ENCODE measurements around the gene ACOT7. TPM values are rescaled to one million over a fixed set of nuclear protein-coding genes. Genes with fewer than 3 reads are reported as not detected.
A peak's percentile ranks its signal among the peaks of the same experiment; 100 is the strongest.

ACOT7 gene
- total and polyA plus RNA-seq, 2 donors from 2014 or later, result 23.0 to 135 TPM

- Histone ChIP-seq H3K27ac (ENCODE audit: low read depth in 2 of 2, low read length in 2 of 2) (peak overlapping the region; percentile 71 to 78), H3K36me3 (ENCODE audit: control insufficient read depth in 2 of 3, insufficient read depth in 3 of 3, low read length in 3 of 3) (no peaks in the 10 kb centered on the region), H3K27me3 (ENCODE audit: control insufficient read depth, insufficient read depth, low read length) (no peaks in the 10 kb centered on the region), H3K4me3 (ENCODE audit: low read length in 3 of 3) (no peak overlapping the region), H3K9ac (ENCODE audit: low read length in 3 of 3) (peak overlapping the region in 1 of 3 donors; percentile 40), H3K9me3 (ENCODE audit: control insufficient read depth in 2 of 3, insufficient read depth in 1 of 3, low read length in 3 of 3) (no peaks in the 10 kb centered on the region), H3K4me1 (ENCODE audit: control insufficient read depth in 2 of 3, insufficient read depth in 2 of 3, low read depth in 1 of 3, low read length in 3 of 3) (peaks cover 2 to 20% (median 11%) of the 10 kb centered on the region in 3 donors)
- FAIRE-seq (no peak), DNase-seq (peak in 1 of 5 donors; percentile 53)
- intact Hi-C loops (cut with DNase I), result no loop called here
- TF ChIP-seq CTCF (IDR thresholded peaks at IDR 0.05; ENCODE audit: borderline replicate concordance, extremely low read depth, insufficient read depth), result no peak
Observed at GRCh38 chr1:6272868-6273267, 120.7 kb downstream of the ACOT7 start.

- Histone ChIP-seq H3K27ac (ENCODE audit: low read depth in 2 of 2, low read length in 2 of 2) (peak overlapping the region in 1 of 2 donors; percentile 78), H3K4me3 (ENCODE audit: low read length in 3 of 3) (no peak overlapping the region), H3K9me3 (ENCODE audit: control insufficient read depth in 2 of 3, insufficient read depth in 1 of 3, low read length in 3 of 3) (no peaks in the 10 kb centered on the region), H3K4me1 (ENCODE audit: control insufficient read depth in 2 of 3, insufficient read depth in 2 of 3, low read depth in 1 of 3, low read length in 3 of 3) (peaks cover 2 to 20% (median 11%) of the 10 kb centered on the region in 3 donors), H3K9ac (ENCODE audit: low read length in 3 of 3) (no peak overlapping the region), H3K36me3 (ENCODE audit: control insufficient read depth in 2 of 3, insufficient read depth in 3 of 3, low read length in 3 of 3) (no peaks in the 10 kb centered on the region), H3K27me3 (ENCODE audit: control insufficient read depth, insufficient read depth, low read length) (no peaks in the 10 kb centered on the region)
- FAIRE-seq, result no peak
- intact Hi-C loops (cut with DNase I), result no loop called here
- DNase-seq, result peak in 1 of 5 donors; percentile 57
- TF ChIP-seq CTCF (IDR thresholded peaks at IDR 0.05; ENCODE audit: borderline replicate concordance, extremely low read depth, insufficient read depth), result no peak
Observed at GRCh38 chr1:6272452-6272851, 121.1 kb downstream of the ACOT7 start.

- no peak for TF ChIP-seq CTCF (IDR thresholded peaks at IDR 0.05; ENCODE audit: borderline replicate concordance, extremely low read depth, insufficient read depth)
- H3K9me3 ChIP-seq (ENCODE audit: control insufficient read depth in 2 of 3, insufficient read depth in 1 of 3, low read length in 3 of 3), result no peaks in the 10 kb centered on the region
- H3K27ac ChIP-seq (ENCODE audit: low read depth in 2 of 2, low read length in 2 of 2), result no peak overlapping the region
- peaks cover 2 to 18% (median 11%) of the 10 kb centered on the region in 3 donors for H3K4me1 ChIP-seq (ENCODE audit: control insufficient read depth in 2 of 3, insufficient read depth in 2 of 3, low read depth in 1 of 3, low read length in 3 of 3)
- H3K4me3 ChIP-seq (ENCODE audit: low read length in 3 of 3), result no peak overlapping the region
- intact Hi-C loops (cut with DNase I), result no loop called here
- no peaks in the 10 kb centered on the region for H3K27me3 ChIP-seq (ENCODE audit: control insufficient read depth, insufficient read depth, low read length)
- no peak overlapping the region for H3K9ac ChIP-seq (ENCODE audit: low read length in 3 of 3)
- no peak for FAIRE-seq
- no peaks in the 10 kb centered on the region for H3K36me3 ChIP-seq (ENCODE audit: control insufficient read depth in 2 of 3, insufficient read depth in 3 of 3, low read length in 3 of 3)
- peak in 4 of 5 donors; percentile 53 to 77 (median 66) for DNase-seq
Observed at GRCh38 chr1:6271554-6271953, 122.0 kb downstream of the ACOT7 start.

GRCh38 chr1:6271006-6271405 lies 122.6 kb downstream of the ACOT7 start:
- FAIRE-seq, result no peak
- no peak overlapping the region for H3K4me3 ChIP-seq (ENCODE audit: low read length in 3 of 3)
- no peak overlapping the region for H3K27ac ChIP-seq (ENCODE audit: low read depth in 2 of 2, low read length in 2 of 2)
- H3K4me1 ChIP-seq (ENCODE audit: control insufficient read depth in 2 of 3, insufficient read depth in 2 of 3, low read depth in 1 of 3, low read length in 3 of 3), result peaks cover under 1 to 13% (median 11%) of the 10 kb centered on the region in 3 donors
- no peak overlapping the region for H3K9ac ChIP-seq (ENCODE audit: low read length in 3 of 3)
- TF ChIP-seq CTCF (IDR thresholded peaks at IDR 0.05; ENCODE audit: borderline replicate concordance, extremely low read depth, insufficient read depth), result no peak
- no peaks in the 10 kb centered on the region for H3K9me3 ChIP-seq (ENCODE audit: control insufficient read depth in 2 of 3, insufficient read depth in 1 of 3, low read length in 3 of 3)
- no peaks in the 10 kb centered on the region for H3K27me3 ChIP-seq (ENCODE audit: control insufficient read depth, insufficient read depth, low read length)
- H3K36me3 ChIP-seq (ENCODE audit: control insufficient read depth in 2 of 3, insufficient read depth in 3 of 3, low read length in 3 of 3), result no peaks in the 10 kb centered on the region
- DNase-seq, result no peak
- intact Hi-C loops (cut with DNase I), result no loop called here

Data from kidney (tissue), 14 donors.